NCI-H2081 (cell line): ENCODE data around the gene MISP3.

Experiments
- DNase-seq, 2 experiments: peaks; one replicate each; lab custom pipeline; 2025; lab: John Stamatoyannopoulos, UW

Gene MISP3

GRCh38 chr19:14053500-14053899, 19.1 kb upstream of the MISP3 start:
- no peak for DNase-seq

DNA sequence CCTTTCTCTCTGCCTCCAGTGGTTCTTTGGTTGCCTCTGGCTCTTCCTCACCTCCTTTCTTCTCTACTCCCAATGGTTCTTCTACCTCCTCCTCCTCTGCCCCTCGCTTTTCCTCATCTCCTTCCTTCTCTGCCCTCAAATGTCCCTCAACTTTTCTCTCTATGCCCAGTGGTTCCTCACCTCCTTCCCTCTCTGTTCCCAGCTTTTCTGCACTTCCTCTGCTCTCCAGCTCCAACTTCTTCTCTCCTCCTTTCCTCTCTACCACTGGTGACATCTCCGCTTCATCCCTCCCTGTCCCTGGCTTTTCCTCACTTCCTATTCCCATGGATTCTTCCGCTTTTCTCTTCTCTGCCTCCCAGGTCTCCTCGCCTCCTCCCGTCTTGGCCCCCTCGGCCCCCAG, 18.5 kb upstream of the MISP3 start:
- no peak for DNase-seq

- no peak for DNase-seq
Measured at GRCh38 chr19:14054721-14055120, 17.9 kb upstream of the MISP3 start.

- no peak for DNase-seq
Measured at GRCh38 chr19:14055396-14055795, 17.2 kb upstream of the MISP3 start.

DNA sequence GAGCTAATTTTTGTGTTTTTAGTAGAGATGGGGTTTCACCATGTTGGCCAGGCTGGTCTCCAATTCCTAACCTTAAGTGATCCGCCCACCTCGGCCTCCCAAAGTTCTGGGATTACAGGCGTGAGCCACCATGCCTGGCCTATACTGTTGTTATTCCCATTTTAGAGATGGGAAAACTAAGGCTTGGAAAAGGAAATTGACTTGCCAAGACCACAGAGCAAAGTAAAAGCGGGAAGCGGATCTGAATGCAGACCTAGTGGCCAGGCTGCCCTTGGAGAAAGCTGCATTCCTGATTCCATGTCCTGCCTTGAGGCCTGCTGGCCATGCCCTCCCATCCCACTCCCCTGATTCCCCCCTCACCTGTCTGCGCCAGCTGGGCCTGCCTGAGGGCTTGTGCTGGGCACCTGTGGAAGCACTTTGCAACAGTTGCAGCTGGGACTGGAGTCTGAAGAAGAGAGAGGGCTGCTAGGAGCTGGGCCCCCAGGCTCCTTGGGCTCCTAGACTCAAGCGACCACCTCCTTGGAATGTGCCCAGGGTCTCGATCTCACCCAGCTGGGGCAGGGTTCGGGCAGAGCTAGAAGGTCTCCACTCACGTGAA, 16.4 kb upstream of the MISP3 start:
- no peak for DNase-seq

DNA sequence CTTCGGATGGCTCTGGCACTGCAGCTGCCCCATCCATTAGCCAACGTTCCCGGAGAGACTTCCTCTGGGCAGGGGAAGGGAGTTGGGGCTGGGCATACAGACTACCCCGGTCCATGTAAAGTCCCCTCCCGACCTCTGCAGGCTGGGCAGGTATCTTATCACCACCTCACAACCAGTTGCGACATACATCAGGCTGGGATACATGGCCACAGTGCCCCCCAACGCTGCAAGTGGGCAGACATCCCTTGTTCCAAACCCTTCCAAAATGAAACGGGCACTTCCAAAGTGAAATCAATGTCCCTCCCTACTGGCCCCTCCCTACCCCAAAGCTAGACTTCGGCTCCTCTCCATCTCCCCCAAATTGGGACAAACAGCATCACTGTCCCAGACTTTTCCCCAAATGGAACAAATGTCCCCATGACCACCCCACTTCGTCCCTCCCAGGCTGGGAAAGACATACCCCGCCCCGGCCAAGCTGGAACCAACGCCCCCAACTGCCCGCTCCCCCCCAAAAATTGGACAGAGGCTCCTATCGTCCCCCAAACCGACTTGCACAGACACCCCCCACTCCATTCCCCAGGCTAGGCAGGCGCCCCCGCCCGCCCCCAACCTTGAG, 15.7 kb upstream of the MISP3 start:
- no peak for DNase-seq

GRCh38 chr19:14058182-14059092, 14.1 kb upstream of the MISP3 start:
- DNase-seq = no peak

- no peak for DNase-seq
Measured at GRCh38 chr19:14059093-14059480, 13.5 kb upstream of the MISP3 start.

DNA sequence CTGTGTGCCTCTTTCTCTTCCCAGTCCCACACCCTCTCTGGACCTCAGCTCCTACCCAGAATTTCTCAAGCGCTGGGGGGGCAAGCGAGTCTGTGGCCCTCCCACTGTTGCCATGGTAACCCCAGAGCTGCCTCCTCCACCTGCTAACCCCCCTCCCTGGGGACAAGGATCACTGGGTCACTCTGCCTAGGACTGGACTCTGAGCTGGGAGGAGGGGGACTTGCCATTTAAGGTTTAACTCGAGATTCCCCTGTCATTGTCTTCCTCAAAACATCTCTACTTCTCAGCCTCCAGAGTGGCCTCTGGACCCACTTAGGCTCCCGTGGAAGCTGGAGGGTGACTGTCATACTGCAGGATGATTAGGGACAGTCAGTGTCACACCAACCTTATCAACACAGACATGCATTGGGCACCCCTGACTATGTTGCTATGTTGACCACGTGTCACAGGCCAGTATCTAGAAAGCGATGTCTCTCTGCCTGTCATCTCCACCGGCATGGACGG, 12.9 kb upstream of the MISP3 start:
- DNase-seq = no peak

GRCh38 chr19:14061081-14061749, 11.4 kb upstream of the MISP3 start:
- no peak for DNase-seq

- no peak for DNase-seq
Measured at GRCh38 chr19:14061751-14062557, 10.6 kb upstream of the MISP3 start, which contains the start of gene PALM3. Gene PALM3 (minus strand): TSS chr19:14062076. CDS start chr19:14061980, 96 bp downstream.

- no peak for DNase-seq
Measured at GRCh38 chr19:14062558-14062855, 10.1 kb upstream of the MISP3 start.

GRCh38 chr19:14063105-14063504, 9.5 kb upstream of the MISP3 start:
- DNase-seq = no peak

GRCh38 chr19:14066134-14066533, 6.5 kb upstream of the MISP3 start:
- DNase-seq = no peak

DNA sequence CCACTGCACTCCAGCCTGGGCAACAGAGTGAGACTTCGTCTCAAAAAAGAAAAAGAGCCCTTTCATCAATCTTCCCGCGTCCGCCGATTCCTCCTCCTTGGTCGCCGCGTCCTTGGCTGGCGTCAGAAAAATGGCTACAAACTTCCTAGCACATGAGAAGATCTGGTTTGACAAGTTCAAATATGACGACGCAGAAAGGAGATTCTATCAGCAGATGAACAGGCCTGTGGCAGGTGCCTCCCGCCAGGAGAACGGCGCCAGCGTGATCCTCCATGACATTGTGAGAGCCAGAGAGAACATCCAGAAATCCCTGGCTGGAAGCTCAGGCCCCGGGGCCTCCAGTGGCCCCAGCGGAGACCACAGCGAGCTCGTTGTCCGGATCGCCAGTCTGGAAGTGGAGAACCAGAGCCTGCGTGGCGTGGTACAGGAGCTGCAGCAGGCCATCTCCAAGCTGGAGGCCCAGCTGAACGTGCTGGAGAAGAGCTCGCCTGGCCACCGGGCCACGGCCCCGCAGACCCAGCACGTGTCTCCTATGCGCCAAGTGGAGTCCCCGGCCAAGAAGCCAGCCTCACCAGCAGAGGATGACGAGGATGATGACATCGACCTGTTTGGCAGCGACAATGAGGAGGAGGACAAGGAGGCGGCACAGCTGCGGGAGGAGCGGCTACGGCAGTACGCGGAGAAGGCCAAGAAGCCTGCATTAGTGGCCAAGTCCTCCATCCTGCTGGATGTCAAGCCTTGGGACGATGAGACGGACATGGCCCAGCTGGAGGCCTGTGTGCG, 2.1 kb upstream of the MISP3 start:
- DNase-seq = no peak

GRCh38 chr19:14073261-14073924, 807 bp downstream of the MISP3 start:
- peak; percentile 61 to 83 for DNase-seq

DNA sequence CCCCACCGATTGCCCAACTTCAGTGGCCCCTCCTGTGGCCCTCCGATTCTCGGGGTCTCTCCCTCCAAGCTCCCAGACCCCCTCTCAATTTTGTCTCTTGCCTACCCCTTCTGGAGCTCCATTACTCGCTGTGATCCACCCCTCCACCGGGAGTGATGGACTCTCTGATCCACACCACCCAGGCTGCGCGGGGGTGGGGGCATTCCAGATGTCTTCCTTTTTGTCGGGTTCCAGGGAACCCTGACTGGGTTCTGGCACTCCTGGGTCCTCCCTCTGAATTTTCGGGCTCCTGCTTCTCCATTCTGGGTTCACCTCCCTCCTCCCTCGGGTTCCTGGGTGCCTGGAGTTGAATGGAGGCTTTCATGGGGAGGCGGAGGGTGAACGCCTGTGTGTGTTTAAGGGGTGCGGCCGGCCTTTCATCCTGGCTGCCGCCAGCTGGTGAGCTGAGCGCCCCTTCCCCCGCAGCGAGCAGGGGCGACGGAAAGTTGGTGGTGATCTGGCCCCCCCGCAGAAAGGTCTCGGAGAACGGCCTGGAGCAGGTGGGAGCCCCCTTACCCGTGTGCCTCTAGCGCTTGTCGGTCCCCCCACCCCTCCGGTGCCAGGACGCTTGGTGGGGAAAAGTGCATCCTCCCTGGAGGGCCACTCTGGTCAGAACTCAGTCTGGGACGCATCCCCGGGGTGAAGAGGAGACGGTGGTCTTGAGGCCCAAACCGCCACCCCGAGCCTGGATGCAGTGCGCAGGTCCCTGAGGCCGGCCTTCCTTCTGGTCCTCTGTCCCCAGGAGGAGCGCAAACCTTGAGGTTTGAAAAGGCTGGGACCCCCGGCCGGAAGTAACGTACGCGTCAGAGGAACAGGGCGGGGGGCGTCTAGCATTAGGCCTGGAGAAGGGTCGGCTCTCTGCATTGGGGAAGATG, 1.6 kb downstream of the MISP3 start:
- DNase-seq = peak in 1 of 2 experiments; percentile 41

GRCh38 chr19:14078411-14078810, 5.8 kb downstream of the MISP3 start:
- DNase-seq = no peak
